BLaER1 treated with 17β-estradiol and CSF1 and Interleukin-3, amounts not matched to agents 10 nM and 100 nM (cell line): ENCODE data around the gene CUZD1.
A peak's percentile ranks its signal among the peaks of the same experiment; 100 is the strongest.

Experiments used
- H3K27ac ChIP-seq, 11 experiments: shearing (Covaris generic); formaldehyde crosslinking; 2 replicates each; pipeline ENCODE4 v1.8.1; 2022
- H3K27me3 ChIP-seq, 11 experiments: shearing (Covaris generic); formaldehyde crosslinking; 2 replicates each; pipeline ENCODE4 v1.8.1; 2022
- H3K36me3 ChIP-seq, 11 experiments: shearing (Covaris generic); formaldehyde crosslinking; 2 replicates each; pipeline ENCODE4 v1.8.1; 2022
- H3K4me1 ChIP-seq, 10 experiments: shearing (Covaris generic); formaldehyde crosslinking; 2 replicates each; pipeline ENCODE4 v1.8.1; 2022
- H3K4me2 ChIP-seq, 11 experiments: shearing (Covaris generic); formaldehyde crosslinking; 2 replicates each; pipeline ENCODE4 v1.8.1; 2022
- H3K4me3 ChIP-seq, 10 experiments: shearing (Covaris generic); formaldehyde crosslinking; 2 replicates each; pipeline ENCODE4 v1.8.1; 2022
- H3K9ac ChIP-seq, 11 experiments: shearing (Covaris generic); formaldehyde crosslinking; 2 replicates each; pipeline ENCODE4 v1.8.1; 2022
- H3K9me3 ChIP-seq, 11 experiments: shearing (Covaris generic); formaldehyde crosslinking; replicated peaks in 1 of 11; 2 replicates each; pipeline ENCODE4 v1.8.1; 2022
- H4K20me1 ChIP-seq, 11 experiments: shearing (Covaris generic); formaldehyde crosslinking; 2 replicates each; pipeline ENCODE4 v1.8.1; 2022
- Cebpa-rat ChIP-seq, 11 experiments: shearing (Covaris generic); IDR thresholded peaks; 2 replicates each; pipeline ENCODE4 v1.8.1; 2022

CUZD1 gene

GRCh38 chr10:122849900-122850605 is 4.4 kb upstream of the CUZD1 start:
- Histone ChIP-seq H3K4me2 (peak overlapping the region in 8 of 11 experiments; percentile 62 to 88 (median 79); a peak in 16 of 22 replicates), H3K9me3 (peaks cover 7 to 55% (median 28%) of the 10 kb centered on the region in 11 experiments; a peak in 17 of 22 replicates), H3K4me1 (peaks cover 13 to 80% (median 68%) of the 10 kb centered on the region in 10 experiments), H3K27ac (peak overlapping the region in 4 of 11 experiments; percentile 71 to 80 (median 74); a peak in 7 of 22 replicates), H3K4me3 (no peak overlapping the region), H3K36me3 (peaks cover 0 to 8% (median 0%) of the 10 kb centered on the region in 11 experiments; a peak in 1 of 22 replicates), H3K9ac (0 out of 22 replicates have a peak overlapping the region, but pooled peaks of 1 of the 11 experiments have one; percentile 11), H3K27me3 (no peaks in the 10 kb centered on the region), H4K20me1 (no peaks in the 10 kb centered on the region)
- no peak for TF ChIP-seq Cebpa-rat (IDR thresholded peaks at IDR 0.05)

DNA sequence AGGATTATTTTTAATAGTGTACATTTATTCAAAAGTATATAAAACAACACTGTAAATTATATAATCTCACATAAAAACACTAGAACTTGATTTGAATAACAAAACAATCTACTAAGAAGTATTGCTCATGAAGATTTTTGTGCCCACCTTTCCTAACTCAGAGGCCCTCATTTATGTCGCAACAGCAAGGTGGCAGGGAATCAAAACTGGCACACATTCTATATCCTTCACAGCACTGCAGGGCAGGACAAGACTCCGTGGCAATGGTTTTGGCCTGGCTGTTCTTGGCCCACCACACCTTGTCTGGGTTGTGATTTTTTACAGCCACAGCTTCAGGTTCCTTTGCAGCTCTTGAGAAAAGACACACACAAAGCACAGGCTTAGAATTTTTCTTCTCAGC is 3.4 kb upstream of the CUZD1 start:
- Histone ChIP-seq H3K36me3 (peaks cover 0 to 8% (median 0%) of the 10 kb centered on the region in 11 experiments; a peak in 1 of 22 replicates), H3K27ac (peak overlapping the region in 6 of 11 experiments; percentile 21 to 80 (median 71); a peak in 11 of 22 replicates), H3K4me1 (peaks cover 13 to 71% (median 61%) of the 10 kb centered on the region in 10 experiments), H4K20me1 (no peaks in the 10 kb centered on the region), H3K4me3 (no peak overlapping the region; a peak in 1 of 20 replicates), H3K4me2 (peak overlapping the region in 9 of 11 experiments; percentile 54 to 88 (median 78); a peak in 18 of 22 replicates), H3K9me3 (peaks cover 7 to 46% (median 28%) of the 10 kb centered on the region in 11 experiments; a peak in 17 of 22 replicates), H3K27me3 (no peaks in the 10 kb centered on the region), H3K9ac (peak overlapping the region in 2 of 11 experiments; percentile 36 to 68; a peak in 1 of 22 replicates)
- peak in 4 of 11 experiments; percentile 21 to 73 (median 40); a peak in 3 of 22 replicates for TF ChIP-seq Cebpa-rat (IDR thresholded peaks at IDR 0.05)

GRCh38 chr10:122847782-122848604 is 2.3 kb upstream of the CUZD1 start:
- Histone ChIP-seq H3K4me2 (peak overlapping the region; percentile 19 to 88 (median 74); a peak in 21 of 22 replicates), H3K27ac (peak overlapping the region in 8 of 11 experiments; percentile 22 to 80 (median 62); a peak in 16 of 22 replicates), H3K9ac (peak overlapping the region in 6 of 11 experiments; percentile 6 to 68 (median 36); a peak in 7 of 22 replicates), H3K4me1 (peaks cover 13 to 60% (median 54%) of the 10 kb centered on the region in 10 experiments), H4K20me1 (no peaks in the 10 kb centered on the region), H3K27me3 (no peaks in the 10 kb centered on the region), H3K36me3 (peaks cover 0 to 8% (median 0%) of the 10 kb centered on the region in 11 experiments; a peak in 1 of 22 replicates), H3K4me3 (no peak overlapping the region; a peak in 1 of 20 replicates), H3K9me3 (peaks cover 10 to 45% (median 30%) of the 10 kb centered on the region in 11 experiments; a peak in 19 of 22 replicates)
- TF ChIP-seq Cebpa-rat (IDR thresholded peaks at IDR 0.05) = no peak

DNA sequence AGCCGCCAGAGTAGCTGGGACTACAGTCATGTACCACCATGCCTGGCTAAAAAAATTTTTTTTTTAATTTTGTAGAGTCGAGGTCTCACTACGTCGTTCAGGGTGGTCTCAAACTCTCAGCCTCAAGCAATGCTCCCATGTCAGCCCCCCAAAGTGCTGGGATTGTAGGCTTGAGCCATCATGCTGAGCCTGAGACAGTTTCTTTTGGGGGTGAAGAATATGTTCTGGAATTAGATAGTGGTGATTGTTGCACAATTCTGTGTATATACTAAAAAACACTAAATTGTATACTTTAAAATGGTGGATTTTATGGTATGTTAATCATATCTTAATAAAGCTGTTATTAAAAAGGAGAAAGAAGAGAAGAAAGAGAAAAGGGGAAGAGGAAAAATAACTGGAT is 1.5 kb downstream of the CUZD1 start:
- H3K4me3 ChIP-seq = no peak overlapping the region
- peaks cover 13 to 34% (median 20%) of the 10 kb centered on the region in 11 experiments; a peak in 21 of 22 replicates for H3K9me3 ChIP-seq
- no peak overlapping the region for H3K9ac ChIP-seq
- H3K36me3 ChIP-seq = peaks cover 0 to 3% (median 0%) of the 10 kb centered on the region in 11 experiments; a peak in 1 of 22 replicates
- H3K4me2 ChIP-seq = no peak overlapping the region
- no peaks in the 10 kb centered on the region for H3K27me3 ChIP-seq
- peaks cover 13 to 38% (median 36%) of the 10 kb centered on the region in 10 experiments for H3K4me1 ChIP-seq
- no peak for TF ChIP-seq Cebpa-rat (IDR thresholded peaks at IDR 0.05)
- no peak overlapping the region for H3K27ac ChIP-seq
- no peaks in the 10 kb centered on the region for H4K20me1 ChIP-seq

DNA sequence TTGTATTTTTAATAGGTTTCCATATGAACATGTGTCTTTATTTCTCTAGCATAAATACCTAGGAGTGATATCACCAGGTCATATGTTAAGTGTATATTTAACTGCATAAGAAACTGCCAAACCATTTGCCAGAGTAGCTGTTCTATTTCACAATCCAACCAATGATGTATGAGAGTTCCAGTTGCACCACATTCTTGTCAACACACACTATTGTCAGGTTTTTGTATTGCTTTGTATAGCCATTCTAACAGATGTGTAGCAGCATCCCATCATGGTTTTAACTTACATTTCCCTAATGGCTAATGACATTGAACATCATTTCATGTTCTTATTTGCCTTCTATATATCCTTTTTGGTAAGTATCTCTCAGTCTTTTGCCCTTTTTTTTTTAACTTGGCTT is 4.1 kb downstream of the CUZD1 start:
- H3K27ac ChIP-seq = no peak overlapping the region

DNA sequence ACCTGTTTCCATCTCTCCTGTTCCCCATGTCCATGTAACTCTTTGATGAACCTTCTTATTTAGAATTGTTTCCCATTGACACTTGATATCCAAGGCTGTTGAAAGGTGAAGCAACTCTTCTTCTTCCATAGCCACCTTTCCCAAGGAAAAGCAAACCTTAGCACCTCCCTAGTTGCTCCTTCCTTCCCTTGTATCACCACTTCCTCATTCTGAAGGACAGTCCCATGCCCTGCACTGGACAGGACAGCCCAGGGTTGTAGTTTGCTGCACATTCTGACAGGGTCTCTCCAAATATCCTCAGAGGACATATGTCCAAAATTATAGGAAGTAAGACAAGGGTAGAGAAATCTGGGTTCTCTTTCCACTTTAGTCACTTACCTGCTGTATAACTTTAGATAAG is 6.2 kb downstream of the CUZD1 start:
- Histone ChIP-seq H3K9me3 (peaks cover 13 to 25% (median 20%) of the 10 kb centered on the region in 11 experiments; a peak in 21 of 22 replicates), H3K4me2 (no peak overlapping the region; a peak in 2 of 22 replicates), H3K4me1 (no peaks in the 10 kb centered on the region), H4K20me1 (no peaks in the 10 kb centered on the region), H3K9ac (no peak overlapping the region), H3K27me3 (no peaks in the 10 kb centered on the region), H3K4me3 (no peak overlapping the region), H3K27ac (no peak overlapping the region), H3K36me3 (peaks cover 0 to 3% (median 0%) of the 10 kb centered on the region in 11 experiments; a peak in 1 of 22 replicates)
- no peak for TF ChIP-seq Cebpa-rat (IDR thresholded peaks at IDR 0.05)

More for the DNA sequence above, 4.1 kb downstream of the CUZD1 start:
- H3K27me3 ChIP-seq = no peaks in the 10 kb centered on the region
- peaks cover 0 to 12% (median 11%) of the 10 kb centered on the region in 10 experiments; a peak in 14 of 20 replicates for H3K4me1 ChIP-seq
- peaks cover 13 to 34% (median 20%) of the 10 kb centered on the region in 11 experiments; a peak in 21 of 22 replicates for H3K9me3 ChIP-seq
- no peak overlapping the region for H3K4me2 ChIP-seq
- H4K20me1 ChIP-seq = no peaks in the 10 kb centered on the region
- no peak overlapping the region for H3K4me3 ChIP-seq
- no peak overlapping the region for H3K9ac ChIP-seq
- TF ChIP-seq Cebpa-rat (IDR thresholded peaks at IDR 0.05) = no peak
- peaks cover 0 to 3% (median 0%) of the 10 kb centered on the region in 11 experiments; a peak in 1 of 22 replicates for H3K36me3 ChIP-seq

- H3K27ac ChIP-seq = no peak overlapping the region
- no peaks in the 10 kb centered on the region for H3K27me3 ChIP-seq
- H3K4me3 ChIP-seq = no peak overlapping the region
- H4K20me1 ChIP-seq = no peaks in the 10 kb centered on the region
- TF ChIP-seq Cebpa-rat (IDR thresholded peaks at IDR 0.05) = no peak
- H3K4me2 ChIP-seq = no peak overlapping the region; a peak in 1 of 22 replicates
- H3K36me3 ChIP-seq = peaks cover 0 to 3% (median 0%) of the 10 kb centered on the region in 11 experiments; a peak in 1 of 22 replicates
- H3K4me1 ChIP-seq = no peaks in the 10 kb centered on the region
- H3K9me3 ChIP-seq = peaks cover 13 to 25% (median 20%) of the 10 kb centered on the region in 11 experiments; a peak in 21 of 22 replicates
- H3K9ac ChIP-seq = no peak overlapping the region
These were observed 6.8 kb downstream of the CUZD1 start for GRCh38 chr10:122838880-122839279.

DNA sequence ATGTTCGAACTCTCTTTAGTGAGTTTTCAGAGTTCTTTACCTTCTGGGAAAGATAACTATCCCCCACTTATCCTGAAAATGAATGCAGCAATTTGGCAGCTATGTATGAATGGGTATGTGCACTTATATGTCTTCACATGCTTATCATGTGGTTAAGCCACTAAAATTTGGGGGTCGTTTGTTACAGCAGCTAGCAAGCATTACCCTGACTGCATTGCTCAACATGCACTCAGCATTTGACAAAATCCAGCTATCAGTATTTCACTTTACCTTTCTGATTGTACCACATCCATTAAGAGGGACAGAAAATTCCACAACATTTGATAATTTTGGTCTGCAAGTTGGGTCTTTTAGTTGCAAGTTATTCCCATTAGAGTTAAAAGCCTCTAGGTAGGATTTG is 9.7 kb downstream of the CUZD1 start:
- no peak for TF ChIP-seq Cebpa-rat (IDR thresholded peaks at IDR 0.05)
- Histone ChIP-seq H3K36me3 (no peaks in the 10 kb centered on the region), H3K9me3 (peaks cover 0 to 2% (median 0%) of the 10 kb centered on the region in 11 experiments; a peak in 1 of 22 replicates), H3K4me1 (no peaks in the 10 kb centered on the region), H3K4me3 (no peak overlapping the region), H3K27me3 (no peaks in the 10 kb centered on the region), H4K20me1 (no peaks in the 10 kb centered on the region), H3K4me2 (no peak overlapping the region), H3K9ac (no peak overlapping the region), H3K27ac (no peak overlapping the region)
